K562 (cell line): ENCODE results near the gene LPAR5. TPM values are rescaled to one million over a fixed set of nuclear protein-coding genes. Genes with fewer than 3 reads are reported as not detected.

ENCODE experiments used
- ATAC-seq: fragments of 200-7000 bp; cut with Tn5 transposase; 3 replicates; pipeline ENCODE4 v1.9.1; 2020; ENCODE audit warnings: moderate library complexity
- BruUV-seq: library from RNA; stranded (reverse); fragments of 400-500 nt; replicated peaks from 2 replicates; lab custom pipeline; 2021; lab: Mats Ljungman, UMichigan
- CTCF ChIA-PET: fragments of 300-600 bp; formaldehyde crosslinking; extraction: SDS; loops from one replicate; lab custom pipeline; 2021; ENCODE audit warnings: low intra/inter-chr PET ratio; lab: Yijun Ruan, JAX
- POLR2A ChIA-PET: fragments of 300-600, 350-650 bp; sonication (Branson Sonifier 250); formaldehyde crosslinking; extraction: SDS; loops from one replicate; lab custom pipeline; 2021; ENCODE audit warnings: antibody characterized with exemption, inconsistent platforms; lab: Yijun Ruan, JAX
- DNase-seq, 4 experiments: peaks; one replicate each; pipeline versions ENCODE4 v3.0.0 to v3.0.0-alpha.2; 2011 to 2018; ENCODE audit warnings: low spot score in 3 of 4, mixed read lengths in 3 of 4; ENCODE audit errors: extremely low read depth in 1 of 4
- FAIRE-seq: peaks from 2 replicates; lab custom pipeline; 2011; peaks lifted over from hg19 to GRCh38; lab: Jason Lieb, UNC
- H2AFZ ChIP-seq: 2 replicates; pipeline ENCODE4 v1.6.0; 2011; ENCODE audit warnings: low read depth, low read length, control low read depth, inconsistent platforms
- H3K27ac ChIP-seq: fragments of 200-600 bp; 3 replicates; pipeline ENCODE4 v1.8.0; 2011; ENCODE audit warnings: low read depth, mild to moderate bottlenecking, control low read depth, inconsistent platforms, low read length, moderate library complexity, mixed read lengths; ENCODE audit errors: extremely low read depth
- H3K27me3 ChIP-seq, 2 experiments: fragments of 300-600 bp in 1 of 2; 2 replicates in 1 of 2; 3 replicates in 1 of 2; pipeline versions ENCODE4 v1.6.0 to v1.8.0; 2011; ENCODE audit warnings: inconsistent platforms in 2 of 2, low read length in 2 of 2, mild to moderate bottlenecking in 1 of 2, mixed read lengths in 1 of 2, moderate library complexity in 1 of 2; ENCODE audit not compliant: control insufficient read depth in 2 of 2, insufficient read depth in 2 of 2
- H3K36me3 ChIP-seq: fragments of 300-600 bp; 3 replicates; pipeline ENCODE4 v1.8.0; 2011; ENCODE audit warnings: mild to moderate bottlenecking, low read length, inconsistent platforms; ENCODE audit not compliant: control insufficient read depth, insufficient read depth
- H3K4me1 ChIP-seq, 2 experiments: fragments of 200-600 bp in 1 of 2; replicated peaks in 1 of 2; 2 replicates in 1 of 2; 3 replicates in 1 of 2; pipeline versions ENCODE4 v1.5.1 to v1.8.0; 2011; ENCODE audit warnings: inconsistent platforms in 2 of 2, low read length in 2 of 2, mild to moderate bottlenecking in 1 of 2, mixed read lengths in 1 of 2, moderate library complexity in 1 of 2; ENCODE audit not compliant: control insufficient read depth in 2 of 2, insufficient read depth in 2 of 2
- H3K4me2 ChIP-seq: 2 replicates; pipeline ENCODE4 v1.6.1; 2011; ENCODE audit warnings: low read length, control low read depth, inconsistent platforms, mixed read lengths; ENCODE audit not compliant: insufficient read depth
- H3K4me3 ChIP-seq: fragments of 200-600 bp; sonication (generic), shearing (Covaris generic); 2 replicates; pipeline ENCODE4 v1.5.1; 2016; ENCODE audit warnings: control low read depth, inconsistent platforms
- H3K79me2 ChIP-seq: fragments of 200-600 bp; 3 replicates; pipeline ENCODE4 v1.8.0; 2011; ENCODE audit warnings: low read length, inconsistent platforms; ENCODE audit not compliant: control insufficient read depth, insufficient read depth
- H3K9ac ChIP-seq, 2 experiments: 2 replicates each; pipeline versions ENCODE4 v1.6.0 to v1.6.1; 2011; ENCODE audit warnings: low read depth in 2 of 2, low read length in 2 of 2, control low read depth in 1 of 2, inconsistent platforms in 1 of 2, mild to moderate bottlenecking in 1 of 2, mixed read lengths in 1 of 2; ENCODE audit not compliant: insufficient read depth in 1 of 2
- H3K9me1 ChIP-seq: one replicate; pipeline ENCODE4 v1.6.0; 2011; ENCODE audit warnings: inconsistent platforms, mild to moderate bottlenecking, low read length, moderate library complexity; ENCODE audit not compliant: control insufficient read depth, insufficient read depth
- H3K9me3 ChIP-seq: replicated peaks from 2 replicates; pipeline ENCODE4 v1.5.1; 2011; ENCODE audit warnings: low read depth, low read length, inconsistent platforms; ENCODE audit not compliant: control insufficient read depth, insufficient read depth
- H4K20me1 ChIP-seq: replicated peaks from 2 replicates; pipeline ENCODE4 v1.6.1; 2011; ENCODE audit warnings: low read length, inconsistent platforms, mixed read lengths; ENCODE audit not compliant: control insufficient read depth, insufficient read depth
- ADNP ChIP-seq: fragments of 200-800 bp; sonication (Bioruptor generic); IDR thresholded peaks from 2 replicates; pipeline ENCODE4 v1.6.1; 2016; ENCODE audit warnings: missing genetic modification characterization, missing compliant biosample characterization
- GTF2A2 ChIP-seq: IDR thresholded peaks from 2 replicates; pipeline ENCODE4 v1.6.1; 2016; ENCODE audit warnings: mild to moderate bottlenecking, missing genetic modification characterization, missing compliant biosample characterization
- HMGXB4 ChIP-seq: sonication (generic); formaldehyde crosslinking; IDR thresholded peaks from 2 replicates; pipeline ENCODE4 v1.8.1; 2023; ENCODE audit warnings: mild to moderate bottlenecking, missing genetic modification reagents
- KLF13 ChIP-seq: fragments of 450-650 bp; IDR thresholded peaks from 2 replicates; pipeline ENCODE4 v1.6.1; 2016; ENCODE audit warnings: missing genetic modification characterization, low read depth, mild to moderate bottlenecking, missing compliant biosample characterization, moderate library complexity, borderline replicate concordance
- L3MBTL2 ChIP-seq: fragments of 450-650 bp; IDR thresholded peaks from 2 replicates; pipeline ENCODE4 v1.6.1; 2016; ENCODE audit warnings: mild to moderate bottlenecking, moderate library complexity
- LARP7 ChIP-seq: fragments of 450-650 bp; IDR thresholded peaks from 2 replicates; pipeline ENCODE4 v1.6.1; 2016
- NR3C1 ChIP-seq: sonication (generic); formaldehyde crosslinking; IDR thresholded peaks from 2 replicates; pipeline ENCODE4 v1.8.1; 2022; ENCODE audit warnings: missing genetic modification reagents
- PHF8 ChIP-seq: fragments of 200-600 bp; sonication (generic); IDR thresholded peaks from 2 replicates; pipeline ENCODE4 v1.6.1; 2012; ENCODE audit warnings: mixed run types, mild to moderate bottlenecking, inconsistent platforms, low read length, moderate library complexity, borderline replicate concordance
- RBM14 ChIP-seq: fragments of 200-400 bp; formaldehyde crosslinking; IDR thresholded peaks from 2 replicates; pipeline ENCODE4 v1.6.1; 2018; ENCODE audit warnings: low read depth, mild to moderate bottlenecking, low read length, moderate library complexity, borderline replicate concordance; ENCODE audit not compliant: insufficient read depth
- RCOR1 ChIP-seq, 2 experiments: IDR thresholded peaks; 2 replicates each; pipeline ENCODE4 v1.6.1; 2012; ENCODE audit warnings: low read depth in 2 of 2, low read length in 2 of 2, borderline replicate concordance in 1 of 2, improper control_type of control experiment in 1 of 2
- ZNF174 ChIP-seq: fragments of 250-450 bp; sonication (Bioruptor Pico); IDR thresholded peaks from 2 replicates; pipeline ENCODE4 v1.4.0; 2020; ENCODE audit warnings: mild to moderate bottlenecking
- ZNF436 ChIP-seq: fragments of 250-450, 450-650 bp; sonication (Bioruptor Pico); formaldehyde crosslinking; IDR thresholded peaks from 2 replicates; pipeline ENCODE4 v1.7.0; 2020; ENCODE audit warnings: mild to moderate bottlenecking
- ZNF561 ChIP-seq: fragments of 450-650 bp; formaldehyde crosslinking; conservative IDR thresholded peaks from 2 replicates; pipeline ENCODE4 v1.4.0; 2020; ENCODE audit warnings: mild to moderate bottlenecking, moderate library complexity
- WGBS: fragments of 100-300 bp; shearing (Covaris generic); methylation state at CpG from one replicate; pipeline ENCODE4 v1.1.6; 2016; ENCODE audit warnings: low coverage, mixed read lengths; ENCODE audit not compliant: insufficient coverage; ENCODE audit errors: missing lambda C conversion rate; 5-methylcytosine and 5-hydroxymethylcytosine counted together
- in situ Hi-C: fragments of 300-500 bp; cut with MboI; formaldehyde crosslinking; loops from 4 replicates; pipeline ENCODE4 v1.15.0; 2018; ENCODE audit warnings: inconsistent platforms, mixed read lengths
- intact Hi-C: fragments of 100-400 bp; cut with micrococcal nuclease; formaldehyde crosslinking; loops from 2 replicates; pipeline ENCODE4 v1.14.2; 2022
- polyA plus RNA-seq, 8 experiments: library from polyadenylated mRNA; depleted of rRNA in 4 of 8; stranded (reverse) in 5 of 8; unstranded in 3 of 8; fragments of >200 nt; fragmentation: Nextera tagmentation in 2 of 8; fragmentation: Illumina TruSeq in 1 of 8; extraction: Ambion mirVana in 2 of 8; extraction: Trizol in 1 of 8; gene quantifications; 2 replicates each; pipeline versions ENCODE4 v1.2.1 to v1.2.3, GENCODE V29; 2011 to 2014; ENCODE audit warnings: inconsistent platforms in 1 of 8, missing spikeins in 1 of 8
- total RNA-seq, 7 experiments: library from RNA; depleted of rRNA in 6 of 7; stranded (reverse); fragments of >200 nt in 6 of 7; fragmentation: Illumina TruSeq in 2 of 7; extraction: Trizol in 2 of 7; gene quantifications; 2 replicates each; pipeline versions ENCODE4 v1.2.1 to v1.2.3, GENCODE V29; 2011 to 2021; ENCODE audit warnings: low replicate concordance in 1 of 7
- TF ChIP-seq, protein P1 (sequence below): fragments of 450-650 bp; IDR thresholded peaks from 2 replicates; pipeline ENCODE4 v1.6.1; 2014; ENCODE audit warnings: low read depth, mild to moderate bottlenecking, moderate library complexity, borderline replicate concordance
- TF ChIP-seq, protein P2 (sequence below), 2 experiments: IDR thresholded peaks; 2 replicates each; pipeline ENCODE4 v1.6.1; 2011; ENCODE audit warnings: borderline replicate concordance in 1 of 2, control low read depth in 1 of 2, low read depth in 1 of 2, low read length in 1 of 2, mild to moderate bottlenecking in 1 of 2, mixed read lengths in 1 of 2, moderate library complexity in 1 of 2; ENCODE audit not compliant: insufficient read depth in 1 of 2, insufficient read length in 1 of 2, poor library complexity in 1 of 2, severe bottlenecking in 1 of 2; ENCODE audit errors: extremely low read depth in 1 of 2

LPAR5 gene
- total and polyA plus RNA-seq, 9 of the 15 experiments (the other 6 are each of a cell fraction or from before 2014, with no cell fraction given), result 1.3 to 11.7 (median 3.6) TPM

GRCh38 chr12:6666211-6666610 lies 30.5 kb upstream of the LPAR5 start:
- Histone ChIP-seq H3K27me3 (no peaks in the 10 kb centered on the region), H3K9me1 (no peaks in the 10 kb centered on the region), H3K9ac (no peak overlapping the region), H3K4me1 (peaks cover 0 to 12% of the 10 kb centered on the region in 2 experiments; a peak in 2 of 5 replicates), H2AFZ (no peak overlapping the region), H3K4me2 (no peak overlapping the region), H3K36me3 (peaks cover 49% of the 10 kb centered on the region; the same call in 2 of the 3 replicates), H3K4me3 (no peak overlapping the region), H4K20me1 (no peaks in the 10 kb centered on the region), H3K9me3 (no peaks in the 10 kb centered on the region), H3K79me2 (peaks cover 11% of the 10 kb centered on the region), H3K27ac (no peak overlapping the region)
- ChIA-PET CTCF (no interaction called here), POLR2A (interaction anchor here (0.7 to 1.5 kb wide), 2 partner anchors 49 to 69 kb away, joined by 3 read pairs; no protein-coding TSS in a partner anchor)
- DNase-seq, result no peak
- WGBS, result 100% methylated on average over 2 of the region's 2 CpGs
- no peak for ATAC-seq
- intact Hi-C loops, result no loop called here
- FAIRE-seq, result no peak
- in situ Hi-C loops, result no loop called here
- no peak for TF ChIP-seq KLF13 (tag)
- TF ChIP-seq ZNF436, result no peak
- TF ChIP-seq, protein P1, sequence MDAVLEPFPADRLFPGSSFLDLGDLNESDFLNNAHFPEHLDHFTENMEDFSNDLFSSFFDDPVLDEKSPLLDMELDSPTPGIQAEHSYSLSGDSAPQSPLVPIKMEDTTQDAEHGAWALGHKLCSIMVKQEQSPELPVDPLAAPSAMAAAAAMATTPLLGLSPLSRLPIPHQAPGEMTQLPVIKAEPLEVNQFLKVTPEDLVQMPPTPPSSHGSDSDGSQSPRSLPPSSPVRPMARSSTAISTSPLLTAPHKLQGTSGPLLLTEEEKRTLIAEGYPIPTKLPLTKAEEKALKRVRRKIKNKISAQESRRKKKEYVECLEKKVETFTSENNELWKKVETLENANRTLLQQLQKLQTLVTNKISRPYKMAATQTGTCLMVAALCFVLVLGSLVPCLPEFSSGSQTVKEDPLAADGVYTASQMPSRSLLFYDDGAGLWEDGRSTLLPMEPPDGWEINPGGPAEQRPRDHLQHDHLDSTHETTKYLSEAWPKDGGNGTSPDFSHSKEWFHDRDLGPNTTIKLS, result no peak
- TF ChIP-seq, protein P2, sequence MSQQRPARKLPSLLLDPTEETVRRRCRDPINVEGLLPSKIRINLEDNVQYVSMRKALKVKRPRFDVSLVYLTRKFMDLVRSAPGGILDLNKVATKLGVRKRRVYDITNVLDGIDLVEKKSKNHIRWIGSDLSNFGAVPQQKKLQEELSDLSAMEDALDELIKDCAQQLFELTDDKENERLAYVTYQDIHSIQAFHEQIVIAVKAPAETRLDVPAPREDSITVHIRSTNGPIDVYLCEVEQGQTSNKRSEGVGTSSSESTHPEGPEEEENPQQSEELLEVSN (IDR thresholded peaks at IDR 0.05; ENCODE audit: borderline replicate concordance in 1 of 2, extremely low read depth in 1 of 2, insufficient read depth in 1 of 2, insufficient read length in 1 of 2, low read depth in 1 of 2, low read length in 1 of 2, poor library complexity in 1 of 2, severe bottlenecking in 1 of 2), result no peak
- TF ChIP-seq ADNP (tag), result no peak
- TF ChIP-seq ZNF174, result no peak
- no peak for TF ChIP-seq GTF2A2
- no peak for TF ChIP-seq RBM14
- TF ChIP-seq L3MBTL2, result no peak
- no peak for TF ChIP-seq NR3C1 (CRISPR knock-in tag)
- TF ChIP-seq PHF8, result no peak
- no peak for TF ChIP-seq RCOR1 (IDR thresholded peaks at IDR 0.05; ENCODE audit: borderline replicate concordance in 1 of 2, low read depth in 2 of 2, low read length in 2 of 2)
- TF ChIP-seq LARP7, result no peak
- no peak for TF ChIP-seq ZNF561 (CRISPR knock-in tag)
- no peak for TF ChIP-seq HMGXB4
- BruUV-seq, result no TSS peak
